Measurements from ENCODE around the gene SLC35B1.

DNA sequence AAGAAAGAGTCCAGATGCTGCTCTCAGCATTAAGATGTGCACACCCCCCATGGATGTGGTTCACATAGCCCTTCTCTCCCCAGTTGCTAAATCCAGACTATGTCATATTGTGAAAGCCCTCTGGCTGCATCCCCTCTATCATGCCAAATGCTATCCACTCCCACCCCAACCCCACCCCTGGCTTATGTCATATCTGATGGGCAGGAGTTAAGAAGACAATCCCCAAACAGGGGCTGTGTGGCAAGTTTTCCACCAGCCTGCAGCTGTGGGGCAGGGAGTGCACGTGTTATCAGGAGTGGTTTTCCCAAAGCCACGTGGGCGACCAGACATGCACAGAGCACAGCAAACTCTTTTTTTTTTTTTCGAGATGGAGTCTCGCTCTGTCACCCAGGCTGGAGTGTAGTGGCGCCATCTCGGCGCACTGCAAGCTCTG is 46.2 kb upstream of the SLC35B1 start:
- no peak for TF ChIP-seq POLR2A (IDR thresholded peaks at IDR 0.05)
- TF ChIP-seq CTCF (IDR thresholded peaks at IDR 0.05), result no peak
- peak in 1 of 3 donors; percentile 18 for TF ChIP-seq POLR2AphosphoS5 (IDR thresholded peaks at IDR 0.05)

Data from breast epithelium (tissue), 3 donors.